HG02938 (cell line): ENCODE data around the gene SHLD2.
"Not testable (repeated sequence)": the region's sequence is repeated elsewhere in the genome, so short reads cannot be mapped to it uniquely, and the experiment has no call there.

Source experiments
- ATAC-seq: cut with Tn5 transposase; IDR thresholded peaks from one replicate; pipeline ENCODE4 v1.9.1; 2021; ENCODE audit warnings: mild to moderate bottlenecking, moderate library complexity; ENCODE audit not compliant: unreplicated experiment

Gene SHLD2

DNA sequence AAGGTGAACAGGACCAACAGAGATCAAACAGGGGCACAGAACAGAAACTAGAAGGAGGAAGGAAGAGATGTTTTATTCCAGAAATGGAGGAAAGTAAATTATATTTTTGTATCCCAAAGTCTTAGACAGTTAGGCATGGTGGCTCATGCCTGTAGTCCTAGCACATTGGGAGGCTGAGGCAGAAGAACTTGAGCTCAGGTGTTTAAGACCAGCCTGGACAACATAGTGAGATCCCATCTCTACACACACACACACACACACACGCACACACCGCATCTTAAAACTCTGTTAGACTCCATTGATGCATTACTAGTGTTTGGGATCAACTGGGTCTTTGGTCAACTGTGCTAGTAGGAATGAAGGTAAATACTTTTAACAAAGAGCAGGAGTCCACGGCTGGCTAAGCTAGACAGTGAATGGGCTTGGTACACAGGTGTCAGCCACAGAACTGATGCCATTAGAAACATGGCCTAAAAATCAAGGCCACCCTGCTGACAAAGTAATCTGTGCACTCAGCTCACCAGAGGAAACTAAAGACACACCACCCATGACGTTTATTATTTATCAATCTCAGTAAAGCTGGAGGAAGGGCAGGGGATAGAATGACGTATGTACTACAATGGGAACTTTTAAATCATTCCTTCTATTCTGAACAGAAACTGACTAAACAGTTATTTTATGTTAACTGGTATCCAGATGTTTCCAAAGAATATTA lies 11.3 kb upstream of the SHLD2 start:
- ATAC-seq, result peak; percentile 62

DNA sequence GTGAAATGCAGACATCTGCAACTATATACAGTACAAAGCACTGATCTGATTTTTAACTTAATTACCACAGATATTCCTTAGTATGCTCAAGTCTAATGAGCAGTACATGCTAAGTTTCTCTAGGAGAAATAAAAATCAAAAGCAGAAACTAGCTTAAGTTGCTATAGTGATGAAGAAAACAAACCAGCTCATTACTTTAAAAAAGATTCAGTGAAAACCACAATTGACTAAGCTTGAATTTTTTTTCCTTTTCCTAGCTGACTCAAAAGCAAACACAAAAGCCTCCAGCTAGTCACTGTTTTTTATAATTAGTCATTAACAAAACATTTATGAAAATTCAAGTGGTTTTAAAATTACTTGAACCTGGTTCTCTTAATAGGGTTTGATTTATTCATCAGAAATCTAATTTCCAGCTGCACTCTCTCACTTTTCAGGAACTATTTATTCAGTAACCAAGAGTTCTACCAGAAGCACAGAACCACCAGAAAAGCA lies 10.7 kb upstream of the SHLD2 start:
- ATAC-seq, result peak; percentile 55

DNA sequence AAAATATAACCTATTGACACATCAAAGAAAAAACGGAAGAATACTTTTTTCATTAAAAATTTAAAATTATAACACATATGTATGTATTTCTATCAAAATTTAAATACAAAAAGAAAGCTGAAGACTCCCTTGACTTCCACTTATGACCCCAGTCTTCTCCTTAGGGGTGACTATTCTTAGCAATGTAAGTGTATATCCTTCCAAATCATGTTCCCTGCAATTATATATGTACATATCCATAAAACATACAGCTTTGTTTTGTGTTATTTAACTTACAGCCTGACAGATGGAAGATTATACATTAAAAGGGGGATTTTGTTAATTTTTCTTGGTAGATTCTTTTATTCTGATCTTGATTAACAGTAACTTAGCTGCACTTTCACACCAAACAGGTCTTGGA lies 9.5 kb upstream of the SHLD2 start:
- no peak for ATAC-seq

DNA sequence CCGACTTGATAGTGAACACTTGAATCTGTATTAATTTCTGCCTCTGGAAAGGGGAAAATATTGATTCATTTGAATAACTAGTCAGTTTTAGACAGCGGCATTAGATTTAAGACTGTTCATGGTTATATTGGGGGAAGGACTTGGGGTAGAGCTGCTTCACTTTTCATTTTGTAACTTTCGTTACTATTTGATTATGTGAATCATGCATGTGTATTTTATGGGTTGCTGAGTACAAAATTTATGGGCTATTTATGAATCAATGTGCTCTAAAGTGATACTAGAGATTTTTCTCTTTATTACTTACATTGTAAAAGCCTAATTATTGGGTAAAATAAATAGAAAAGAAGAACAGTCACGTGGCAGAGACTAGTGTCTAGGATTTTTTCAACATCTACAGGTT lies 5.3 kb upstream of the SHLD2 start:
- ATAC-seq, result no peak

DNA sequence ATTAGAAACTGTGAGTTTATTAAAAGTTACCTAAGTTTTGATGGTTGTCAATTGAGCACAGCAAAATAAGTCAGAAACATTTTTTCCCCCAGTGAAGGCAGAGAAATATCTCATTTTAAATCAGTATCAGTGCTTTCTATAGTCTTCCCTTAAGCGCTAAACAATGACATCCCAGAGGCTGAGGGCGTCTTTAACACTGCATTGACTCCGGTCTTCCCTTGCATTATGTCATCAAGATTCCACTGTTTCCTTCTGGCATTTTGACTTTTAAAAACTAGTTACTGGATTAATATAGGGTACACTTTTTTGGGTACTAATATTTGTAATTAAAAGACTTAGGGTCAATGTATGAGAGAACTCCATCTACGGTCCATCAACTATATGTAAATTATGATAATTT lies 4.2 kb upstream of the SHLD2 start:
- ATAC-seq, result no peak

DNA sequence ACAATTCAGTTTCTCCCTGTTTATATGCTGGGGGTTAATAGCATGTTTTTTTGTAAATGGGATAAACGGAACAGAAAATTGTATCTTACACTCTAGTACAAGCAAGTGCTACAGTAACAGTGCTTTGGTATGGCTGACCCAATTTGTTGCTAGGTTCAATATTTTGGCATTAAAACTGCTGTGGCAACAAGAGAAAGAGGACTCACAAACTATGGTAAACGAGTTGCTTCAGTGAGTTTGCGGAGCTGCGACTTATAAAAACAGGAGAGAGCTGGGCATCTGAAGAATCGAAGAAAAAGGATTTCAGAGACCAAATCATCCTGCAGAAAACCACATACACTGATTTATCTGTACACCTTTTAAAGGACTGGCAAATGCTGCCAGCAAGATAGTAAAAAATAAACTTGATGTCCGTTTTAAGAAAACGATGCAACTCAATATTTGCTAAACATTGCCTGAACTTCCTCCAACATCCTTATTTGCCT lies 2.6 kb upstream of the SHLD2 start:
- ATAC-seq, result no peak

DNA sequence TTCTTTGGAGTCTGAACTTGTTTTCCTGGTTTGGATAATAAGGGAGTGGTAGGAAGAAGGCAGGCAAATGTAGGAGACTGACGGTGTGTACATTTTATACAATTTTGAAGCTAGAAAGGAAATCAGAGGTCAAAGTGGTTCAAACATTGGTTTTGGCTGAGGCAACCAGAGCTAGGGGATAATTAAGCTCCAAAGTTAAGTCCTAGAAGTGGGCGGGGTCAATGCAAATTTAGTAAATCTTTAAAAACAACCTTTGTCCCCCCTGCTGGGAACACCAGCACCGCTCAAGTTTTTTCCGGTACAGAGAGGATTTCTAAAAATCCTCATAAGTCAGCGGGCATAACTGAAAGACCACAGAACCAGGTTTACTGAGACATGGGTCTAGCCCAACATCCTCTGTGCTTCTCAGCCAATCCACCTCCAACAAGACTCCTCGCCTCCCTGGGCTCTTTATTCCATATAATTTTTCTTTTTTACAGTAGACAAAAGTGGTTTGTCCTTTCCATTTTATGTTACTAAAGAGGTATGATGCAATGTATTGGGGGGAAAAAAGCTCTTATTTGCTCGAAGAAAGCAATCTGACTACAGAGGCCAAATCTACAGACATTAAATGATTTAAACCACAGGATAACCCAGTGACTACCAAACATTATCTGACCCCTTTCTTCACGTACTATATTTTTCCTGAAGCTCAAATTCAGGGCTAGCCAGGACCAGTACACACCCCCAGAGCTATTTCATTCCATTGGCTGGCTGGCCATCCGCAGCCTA lies 2.0 kb upstream of the SHLD2 start:
- no peak for ATAC-seq

DNA sequence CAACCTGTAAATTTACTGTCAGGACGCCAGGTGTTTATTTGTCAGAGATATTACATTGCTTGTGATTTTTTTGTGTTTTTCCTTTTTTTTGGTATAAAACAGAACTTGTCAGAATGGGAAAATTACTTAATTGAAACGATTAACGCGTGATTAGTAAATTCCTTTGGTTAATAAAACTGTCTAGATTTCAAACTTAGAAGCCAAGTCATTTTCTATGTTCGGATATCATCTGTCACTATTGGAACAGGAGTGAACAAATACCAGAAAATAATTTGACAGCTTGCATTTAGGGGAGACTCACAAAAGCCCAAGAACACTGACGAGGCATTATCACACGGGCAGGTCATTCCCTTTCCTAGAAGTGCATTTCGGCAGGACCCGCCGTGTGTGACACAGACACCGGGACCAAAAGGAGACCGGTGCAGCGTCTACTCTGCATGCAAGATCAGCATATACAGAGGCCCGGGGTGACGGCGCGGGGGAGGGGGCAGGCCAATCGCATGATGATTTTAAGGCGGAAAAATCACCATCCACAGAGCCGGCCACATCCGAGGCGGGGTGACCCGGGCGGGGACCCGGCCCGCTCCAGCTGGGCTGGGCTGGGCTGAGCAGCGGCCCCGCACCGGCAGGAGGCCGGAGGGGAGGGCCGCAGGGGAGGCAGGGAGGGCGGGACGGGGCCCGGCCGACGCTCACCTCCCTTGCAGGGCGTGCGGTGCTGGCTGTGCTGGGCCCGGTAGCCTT lies 1.2 kb upstream of the SHLD2 start:
- peak; percentile 23 for ATAC-seq

DNA sequence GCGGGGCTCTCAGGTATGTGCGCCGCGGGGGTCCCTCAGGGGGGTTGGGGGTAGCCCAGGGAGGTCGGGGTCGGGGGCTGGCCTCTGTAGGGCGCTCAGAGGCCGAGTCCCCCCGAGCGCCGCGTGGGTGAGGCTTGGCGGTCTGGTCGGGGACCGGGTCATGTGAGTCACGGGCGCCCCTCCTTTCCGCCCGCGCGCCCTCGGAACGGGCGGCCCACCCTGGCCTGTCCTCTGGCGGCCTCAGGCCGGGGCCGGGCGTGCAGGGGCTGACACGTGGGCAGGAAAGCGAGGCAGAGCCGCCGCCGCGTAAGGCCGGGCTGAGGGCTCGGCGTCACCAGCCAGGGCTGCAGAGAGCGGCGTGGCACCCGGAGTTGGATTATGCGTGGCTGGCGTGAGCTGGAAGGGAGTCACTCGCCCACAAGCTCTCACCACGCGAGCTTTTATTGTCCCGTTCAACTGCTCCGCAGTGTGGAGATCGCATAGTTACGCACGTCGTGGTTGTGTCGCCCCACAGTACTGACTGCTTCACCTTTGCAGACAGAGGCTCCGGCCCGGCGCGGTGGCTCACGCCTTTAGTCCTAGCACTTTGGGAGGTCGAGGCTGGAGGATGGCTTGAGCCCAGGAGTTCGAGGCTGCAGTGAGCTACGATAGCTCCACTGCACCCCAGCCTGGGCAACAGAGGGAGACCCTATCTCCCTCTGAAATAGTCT lies 385 bp downstream of the SHLD2 start:
- peak; percentile 54 for ATAC-seq

DNA sequence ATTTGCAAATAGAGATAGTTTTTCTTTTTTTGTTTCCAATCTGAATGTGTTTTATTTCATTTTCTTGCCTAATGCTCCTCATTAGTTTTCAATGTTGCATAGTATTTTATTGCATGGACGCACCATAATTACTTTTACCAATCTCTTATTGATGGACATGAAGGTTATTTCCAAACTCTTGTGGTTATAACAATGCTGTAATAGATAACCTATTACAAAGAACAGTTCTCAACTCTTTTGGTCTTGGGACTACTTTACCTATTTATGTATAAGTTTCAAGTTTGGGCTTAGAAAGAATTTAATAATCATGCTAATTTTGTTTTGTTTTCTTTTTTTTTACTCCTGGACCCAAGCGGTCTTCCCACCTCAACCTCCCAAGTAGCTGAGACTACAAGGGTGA lies 7.0 kb downstream of the SHLD2 start:
- no peak for ATAC-seq

DNA sequence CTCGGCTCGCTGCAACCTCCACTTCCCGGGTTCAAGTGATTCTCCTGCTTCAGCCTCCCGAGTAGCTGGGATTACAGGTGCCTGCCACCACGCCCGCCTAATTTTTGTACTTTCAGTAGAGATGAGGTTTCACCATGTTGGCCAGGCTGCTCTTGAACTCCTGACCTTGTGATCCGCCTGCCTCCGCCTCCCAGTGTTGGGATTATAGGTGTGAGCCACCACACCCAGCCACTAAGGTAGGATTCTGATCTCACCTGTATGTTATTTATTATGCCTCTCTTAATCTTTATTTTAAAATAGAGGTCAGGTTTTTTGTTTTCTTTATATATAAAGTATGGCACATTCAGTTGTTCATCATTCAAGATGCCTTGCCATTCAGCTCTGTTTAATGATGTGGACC lies 9.7 kb downstream of the SHLD2 start:
- ATAC-seq, result not testable (repeated sequence)

DNA sequence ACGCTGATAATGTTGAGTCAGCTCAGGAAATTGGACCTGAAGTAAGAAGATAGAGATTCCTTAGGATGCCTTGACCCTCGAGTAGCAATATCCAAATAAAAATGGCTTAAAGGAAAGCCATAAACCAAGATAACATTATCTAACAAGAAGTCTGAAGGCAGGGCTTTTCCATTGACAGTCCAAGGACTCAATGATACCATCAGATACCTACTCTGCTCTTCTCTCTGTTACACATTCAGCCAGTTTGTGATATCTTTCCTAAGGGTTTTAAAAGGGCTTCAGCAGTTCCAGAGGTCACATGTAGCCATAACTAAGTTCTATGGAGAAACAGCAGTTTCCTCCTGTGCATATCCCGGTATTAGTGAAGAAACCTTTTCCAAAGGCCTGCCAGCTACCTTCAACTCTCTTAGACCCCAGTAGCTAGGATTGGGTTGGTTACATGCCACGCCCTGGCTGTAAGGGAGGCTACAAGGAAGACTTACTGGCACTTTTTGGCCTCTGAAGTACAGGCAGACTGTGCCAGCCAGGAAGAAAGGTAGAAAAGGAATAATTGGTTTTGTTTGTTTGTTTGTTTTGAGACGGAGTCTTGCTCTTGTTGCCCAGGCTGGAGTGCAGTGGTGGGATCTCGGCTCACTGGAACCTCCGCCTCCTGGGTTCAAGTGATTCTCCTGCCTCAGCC lies 10.6 kb downstream of the SHLD2 start:
- ATAC-seq, result no peak

DNA sequence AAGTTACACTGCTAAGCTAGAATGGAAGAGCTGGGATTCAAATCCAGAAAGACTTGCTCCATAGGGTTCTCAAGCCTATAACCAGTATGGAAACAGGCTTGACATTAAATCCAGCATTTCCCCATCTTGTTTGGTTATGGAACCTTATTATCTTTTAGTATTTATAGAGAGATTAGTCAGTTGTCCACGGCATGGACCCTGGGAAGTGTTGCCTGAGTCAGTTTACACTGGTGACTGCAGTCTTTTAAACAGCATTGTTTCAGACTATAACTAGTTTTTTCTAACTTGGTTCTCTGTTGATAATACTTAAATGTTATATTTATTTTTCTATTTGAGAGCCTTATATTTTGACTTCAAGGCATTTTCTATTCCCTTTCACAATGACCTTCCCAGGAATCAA lies 23.1 kb downstream of the SHLD2 start:
- ATAC-seq, result not testable (repeated sequence)

DNA sequence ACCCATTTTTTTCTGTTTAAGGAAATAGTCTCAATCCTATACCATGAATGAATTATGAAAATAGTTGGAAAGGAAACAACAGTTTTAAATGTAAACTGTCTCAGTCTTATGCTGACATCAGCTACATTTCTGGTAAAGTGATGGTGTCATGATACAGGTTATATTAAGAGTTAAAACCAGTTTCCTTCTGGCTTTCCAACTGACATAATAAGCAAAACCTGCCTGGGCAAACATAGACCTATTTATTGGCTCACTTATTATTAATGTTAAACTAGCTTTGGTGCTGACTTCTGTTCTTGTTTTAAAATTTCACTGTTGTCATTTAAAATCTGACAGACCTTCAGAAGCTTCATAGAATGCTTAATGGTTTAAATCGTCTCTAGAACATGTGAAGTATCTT lies 24.0 kb downstream of the SHLD2 start:
- ATAC-seq, result not testable (repeated sequence)

DNA sequence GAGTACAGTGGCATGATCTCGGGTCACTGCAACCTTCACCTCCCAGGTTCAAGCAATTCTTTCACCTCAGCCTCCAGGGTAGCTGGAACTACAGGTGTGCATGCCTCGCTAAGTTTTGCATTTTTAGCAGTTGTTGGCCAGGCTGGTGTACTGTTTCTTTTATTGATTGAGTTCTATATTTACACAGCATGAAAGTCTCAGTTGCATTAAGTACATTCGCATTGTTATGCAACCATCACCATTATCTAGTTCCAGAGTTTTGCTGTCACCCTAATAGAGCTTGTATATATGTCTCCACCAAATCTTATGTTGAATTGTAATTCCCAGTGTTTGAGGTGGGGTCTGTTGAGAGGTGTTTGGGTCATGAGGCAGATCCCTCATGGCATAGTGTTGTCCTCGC lies 28.3 kb downstream of the SHLD2 start:
- not testable (repeated sequence) for ATAC-seq

DNA sequence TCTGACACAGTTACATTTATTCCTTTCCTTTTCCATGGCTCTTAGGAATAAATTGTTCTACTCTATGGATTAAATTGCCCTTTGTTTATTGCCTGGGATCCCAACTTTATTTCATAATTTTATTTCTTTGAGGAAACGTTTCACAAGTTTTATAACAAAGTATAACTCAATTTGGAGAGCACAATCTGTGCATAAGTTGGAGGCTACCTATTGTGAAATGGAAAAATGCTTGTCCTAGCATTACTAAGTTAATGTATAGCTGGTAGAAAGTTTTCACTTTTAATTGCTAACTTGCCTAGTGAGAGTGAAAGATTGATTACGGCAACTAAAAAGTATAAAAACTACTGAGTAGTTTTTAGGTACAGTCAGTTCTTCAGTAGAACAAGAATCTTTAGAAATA lies 32.0 kb downstream of the SHLD2 start:
- not testable (repeated sequence) for ATAC-seq

DNA sequence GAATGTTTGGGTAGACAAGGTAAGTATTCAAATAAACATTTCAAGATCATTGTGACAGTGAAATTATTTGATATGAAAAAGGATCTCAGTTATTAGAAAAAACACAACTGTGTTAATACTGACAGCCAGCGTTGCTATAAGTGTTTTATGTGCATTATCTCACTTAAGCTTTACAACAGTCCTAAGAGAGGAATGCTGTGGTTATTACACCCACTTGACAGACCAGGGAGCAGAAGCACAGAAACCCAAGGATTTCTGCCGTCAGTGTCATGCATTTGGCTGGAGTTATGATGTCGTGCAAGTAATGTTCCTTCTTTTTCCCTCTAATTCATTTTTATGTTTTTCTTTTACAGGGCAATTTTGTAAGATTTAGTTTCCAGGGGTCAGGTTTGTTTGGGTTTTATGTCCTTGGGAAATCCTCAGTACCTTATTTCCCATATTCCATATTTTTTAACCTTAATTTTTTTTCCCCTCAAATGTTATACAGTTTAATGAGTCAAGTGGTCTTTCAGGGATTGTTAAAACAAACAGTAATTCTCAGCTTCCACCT lies 32.7 kb downstream of the SHLD2 start:
- not testable (repeated sequence) for ATAC-seq

DNA sequence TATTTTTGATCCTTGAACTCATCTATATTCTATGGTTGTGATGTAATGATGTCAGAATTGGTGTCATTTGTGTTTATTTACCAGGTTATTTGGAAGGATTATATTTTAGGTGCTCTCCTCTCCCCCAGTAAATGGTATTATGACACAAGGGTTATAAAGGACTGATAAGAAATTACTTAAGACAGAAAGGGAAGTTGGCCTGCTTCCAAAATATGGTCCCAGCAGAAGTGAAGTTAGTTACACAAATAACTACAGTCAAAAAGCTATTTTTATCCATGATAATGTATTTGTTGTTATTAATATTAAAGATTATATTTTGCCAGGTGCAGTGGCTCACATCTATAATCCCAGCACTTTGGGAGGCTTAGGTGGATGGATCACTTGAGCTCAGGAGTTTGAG lies 37.2 kb downstream of the SHLD2 start:
- not testable (repeated sequence) for ATAC-seq

DNA sequence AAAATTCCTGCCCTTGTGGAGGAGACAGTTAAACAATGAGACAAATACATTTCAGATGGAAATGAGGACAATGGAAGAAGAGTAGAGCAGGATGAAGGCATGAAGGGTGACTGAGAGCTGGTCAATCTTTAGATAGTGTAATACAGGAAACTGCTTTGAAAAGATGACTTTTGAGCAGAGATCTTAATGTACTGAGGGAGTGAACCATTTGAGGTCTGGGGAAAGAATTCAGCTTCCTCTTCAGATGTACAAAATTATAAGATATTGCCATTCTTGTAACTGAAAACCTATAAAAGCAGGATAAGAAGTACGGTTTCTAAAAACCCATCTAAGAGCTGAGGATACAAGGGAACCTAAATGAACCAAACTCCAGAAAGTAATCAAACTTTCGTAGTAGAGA lies 38.9 kb downstream of the SHLD2 start:
- ATAC-seq, result not testable (repeated sequence)

DNA sequence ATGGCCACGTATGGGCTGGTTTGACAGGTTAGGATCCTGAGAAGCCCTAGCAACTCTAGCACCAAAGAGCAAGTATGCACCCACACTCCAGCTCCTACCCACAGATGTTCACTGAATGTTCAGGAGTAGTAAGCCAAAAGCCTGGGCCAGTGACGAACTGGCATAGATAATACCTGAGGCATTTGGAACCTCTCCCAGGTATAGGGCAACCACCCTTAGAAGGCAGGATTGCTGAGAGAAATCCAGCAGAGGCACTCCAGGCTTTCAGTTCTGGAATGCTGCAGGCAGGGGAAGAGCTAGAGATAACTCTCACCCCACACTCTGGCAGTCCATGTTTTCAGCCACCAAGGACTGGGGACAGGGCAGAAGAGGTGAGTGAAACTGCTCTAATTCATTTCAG lies 39.4 kb downstream of the SHLD2 start:
- not testable (repeated sequence) for ATAC-seq
